HL-60/S4 treated with retinoic acid at 250 ng/mL for 4 days and 3 days (cell line): ENCODE data around the gene PSMB9.

Experiments
- in situ Hi-C: fragments of 300-500 bp; cut with MboI; formaldehyde crosslinking; loops from 2 replicates; pipeline ENCODE4 v1.7.0; 2022; ENCODE audit warnings: low sequenced_read_pairs

Gene PSMB9

GRCh38 chr6:32894085-32895005, 40.4 kb downstream of the PSMB9 start:
- in situ Hi-C loops, result loop anchor here (25.0 kb wide), 1 partner anchor 93 kb away; no protein-coding TSS in a partner anchor

- in situ Hi-C loops, result loop anchor here (25.0 kb wide), 1 partner anchor 92 kb away; no protein-coding TSS in a partner anchor
Observed at GRCh38 chr6:32895006-32895345, 41.0 kb downstream of the PSMB9 start.

GRCh38 chr6:32903952-32904351, 50.0 kb downstream of the PSMB9 start:
- in situ Hi-C loops, result no loop called here

GRCh38 chr6:32905078-32905477, 51.1 kb downstream of the PSMB9 start:
- in situ Hi-C loops, result no loop called here

- in situ Hi-C loops, result no loop called here
Observed at GRCh38 chr6:32906539-32906938, 52.5 kb downstream of the PSMB9 start.

- in situ Hi-C loops, result no loop called here
Observed at GRCh38 chr6:32908897-32909296, 54.9 kb downstream of the PSMB9 start.
